ENCODE results near the gene HRH3.

Gene HRH3

DNA sequence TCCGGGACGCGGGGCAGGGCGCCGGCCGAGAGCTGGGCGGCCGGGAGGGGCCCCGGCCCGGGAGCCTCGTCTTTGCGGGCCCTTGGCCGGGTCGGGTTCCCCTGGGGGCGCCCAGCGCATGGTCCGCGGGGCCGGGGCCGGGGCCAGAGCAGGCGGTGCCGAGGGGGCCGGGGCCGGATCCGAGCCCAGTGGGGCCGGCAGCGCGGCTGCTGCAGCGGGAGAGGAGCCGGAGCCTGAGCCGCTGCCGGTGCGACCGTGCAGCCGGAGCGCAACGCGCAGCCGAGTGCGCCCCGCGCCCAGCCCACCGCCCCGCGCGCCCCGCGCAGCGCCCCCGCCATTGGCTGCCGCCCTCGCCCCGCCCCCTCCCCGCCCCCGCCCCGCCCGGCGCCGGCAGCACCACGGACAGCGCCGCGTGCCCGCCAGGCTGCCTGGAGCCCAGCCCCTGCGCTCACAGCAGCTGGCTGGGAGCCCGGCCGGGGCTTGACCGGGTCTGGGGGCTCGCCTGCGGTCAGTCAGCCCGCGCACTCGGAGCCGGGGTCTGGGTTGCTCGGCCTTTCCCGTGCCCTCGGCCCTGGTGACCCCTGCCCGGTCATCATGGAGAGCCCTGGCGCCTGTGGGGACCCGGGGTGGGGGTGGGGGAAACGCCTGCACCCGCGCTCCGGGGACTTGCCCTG is at the start of gene HRH3:
TSS of gene HRH3 (minus strand) at position 287 of the 674 bp plus-strand sequence. CDS start 308 bp downstream, outside the sequence.
- DNase-seq = no peak

DNA sequence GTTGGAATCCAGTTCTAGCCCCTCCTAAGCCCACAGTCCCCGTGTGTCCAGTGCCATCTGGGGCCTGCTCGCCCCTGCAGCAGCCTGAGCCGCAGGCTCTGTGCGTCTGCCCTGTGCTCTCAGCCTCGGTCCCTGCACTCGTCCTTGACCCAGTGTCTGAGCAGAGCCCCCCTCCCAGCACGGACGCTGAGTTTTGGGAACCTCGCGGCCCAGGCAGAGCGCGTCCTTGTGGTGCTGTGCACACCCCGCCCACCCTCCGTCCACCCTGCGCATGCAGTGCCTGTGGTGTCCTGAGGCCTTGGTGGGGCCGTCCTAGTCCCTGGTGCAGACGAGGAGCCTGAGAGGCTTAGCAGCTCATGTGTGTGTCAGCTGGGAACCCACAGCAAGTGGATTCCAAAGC is 49.8 kb upstream of the HRH3 start:
- no peak for DNase-seq

- no peak for DNase-seq
Observed at GRCh38 chr20:62269378-62269777, 49.3 kb upstream of the HRH3 start.

- DNase-seq = no peak
Observed at GRCh38 chr20:62268228-62268900, 48.3 kb upstream of the HRH3 start.

DNA sequence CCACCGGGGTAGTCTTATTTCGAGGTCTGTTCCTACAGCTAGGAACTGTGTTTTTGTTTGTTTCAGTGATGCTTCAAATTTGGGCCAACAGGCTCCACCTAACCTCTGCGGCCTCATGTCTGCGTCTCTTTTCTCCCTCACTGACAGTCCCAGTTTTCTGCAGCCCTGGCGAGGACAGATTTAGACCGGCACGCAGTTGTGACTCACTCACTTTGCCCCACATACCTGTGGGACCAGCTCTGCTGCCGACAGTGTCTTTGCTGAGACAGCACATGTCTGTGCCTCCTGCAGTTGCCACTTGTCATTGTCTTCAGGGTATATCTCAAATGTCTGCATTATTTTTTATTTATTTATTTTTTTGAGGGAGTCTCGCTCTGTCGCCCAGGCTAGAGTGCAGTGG is 47.5 kb upstream of the HRH3 start:
- no peak for DNase-seq

DNA sequence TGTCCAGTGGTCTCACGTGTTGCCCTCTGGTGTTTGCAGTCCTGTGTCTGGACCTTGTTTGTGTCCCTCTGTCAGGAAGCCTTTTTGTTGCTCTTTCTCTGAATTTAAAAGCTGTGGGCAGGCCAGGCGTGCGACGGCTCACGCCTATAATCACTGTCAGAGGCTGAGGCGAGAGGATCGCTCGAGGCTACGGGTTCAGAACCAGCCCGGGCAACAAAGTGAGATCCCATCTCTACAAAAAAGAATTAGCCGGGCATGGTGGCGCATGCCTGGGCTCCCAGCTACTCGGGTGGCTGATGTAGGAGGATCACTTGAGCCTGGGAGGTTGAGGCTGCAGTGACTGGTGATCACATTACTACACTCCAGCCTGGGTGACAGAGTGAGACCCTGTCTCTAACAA is 46.8 kb upstream of the HRH3 start:
- DNase-seq = no peak

DNA sequence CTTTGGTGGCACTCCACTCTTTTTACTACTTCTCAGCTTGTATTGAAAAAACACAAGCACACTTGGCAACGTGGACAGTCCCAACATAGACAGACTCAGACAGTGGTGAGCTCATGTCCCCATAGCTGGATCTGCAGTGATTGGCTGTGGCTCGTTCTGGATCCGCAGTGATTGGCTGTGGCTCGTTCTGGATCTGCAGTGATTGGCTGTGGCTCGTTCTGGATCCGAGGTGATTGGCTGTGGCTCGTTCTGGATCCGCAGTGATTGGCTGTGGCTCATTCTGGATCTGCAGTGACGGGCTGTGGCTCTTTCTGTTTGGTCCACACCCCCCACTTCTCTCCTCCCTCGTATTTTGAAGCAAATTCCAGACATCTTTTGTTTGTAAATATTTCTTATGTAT is 46.3 kb upstream of the HRH3 start:
- no peak for DNase-seq

DNA sequence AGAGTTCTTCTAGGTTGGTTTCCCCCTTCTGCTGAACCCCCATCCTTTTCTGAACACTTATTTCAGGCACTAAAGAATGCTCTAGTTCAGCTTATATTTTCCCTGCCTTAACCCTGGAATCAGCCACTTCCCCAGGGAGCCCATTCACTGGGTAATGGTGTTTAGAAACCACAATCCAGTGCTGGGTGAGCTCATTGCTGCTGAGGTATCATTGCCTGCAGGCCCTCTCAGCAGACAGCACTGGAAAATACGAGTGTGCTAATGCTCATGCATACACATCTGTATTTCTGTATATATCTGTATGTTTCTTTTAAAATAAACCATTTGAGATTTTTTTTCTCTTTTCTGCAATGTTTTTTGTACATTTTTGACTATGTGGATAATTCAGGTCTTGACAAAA is 45.3 kb upstream of the HRH3 start:
- DNase-seq = no peak

- no peak for DNase-seq
Observed at GRCh38 chr20:62263396-62263795, 43.3 kb upstream of the HRH3 start.

DNA sequence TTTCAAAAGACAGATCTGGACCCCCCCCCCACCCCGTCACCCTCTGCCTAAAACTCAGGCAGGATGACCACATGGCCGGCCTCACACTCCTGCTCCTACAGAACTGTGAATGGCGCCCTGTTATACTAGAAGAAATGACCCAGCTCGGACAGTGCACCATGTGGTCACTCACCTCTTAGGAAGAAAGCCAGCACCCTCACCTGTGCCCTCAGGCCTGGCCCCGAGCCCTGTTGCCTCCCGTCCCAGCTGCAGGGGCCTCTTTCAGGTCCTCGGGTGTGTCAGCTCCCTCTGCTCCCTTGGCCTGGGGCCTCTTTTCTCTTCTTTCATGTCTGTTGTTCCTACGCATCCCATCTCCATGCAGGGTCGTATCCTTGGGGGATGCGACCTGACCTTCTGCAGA is 42.0 kb upstream of the HRH3 start:
- DNase-seq = no peak

- DNase-seq = no peak
Observed at GRCh38 chr20:62259294-62259565, 39.2 kb upstream of the HRH3 start.

DNA sequence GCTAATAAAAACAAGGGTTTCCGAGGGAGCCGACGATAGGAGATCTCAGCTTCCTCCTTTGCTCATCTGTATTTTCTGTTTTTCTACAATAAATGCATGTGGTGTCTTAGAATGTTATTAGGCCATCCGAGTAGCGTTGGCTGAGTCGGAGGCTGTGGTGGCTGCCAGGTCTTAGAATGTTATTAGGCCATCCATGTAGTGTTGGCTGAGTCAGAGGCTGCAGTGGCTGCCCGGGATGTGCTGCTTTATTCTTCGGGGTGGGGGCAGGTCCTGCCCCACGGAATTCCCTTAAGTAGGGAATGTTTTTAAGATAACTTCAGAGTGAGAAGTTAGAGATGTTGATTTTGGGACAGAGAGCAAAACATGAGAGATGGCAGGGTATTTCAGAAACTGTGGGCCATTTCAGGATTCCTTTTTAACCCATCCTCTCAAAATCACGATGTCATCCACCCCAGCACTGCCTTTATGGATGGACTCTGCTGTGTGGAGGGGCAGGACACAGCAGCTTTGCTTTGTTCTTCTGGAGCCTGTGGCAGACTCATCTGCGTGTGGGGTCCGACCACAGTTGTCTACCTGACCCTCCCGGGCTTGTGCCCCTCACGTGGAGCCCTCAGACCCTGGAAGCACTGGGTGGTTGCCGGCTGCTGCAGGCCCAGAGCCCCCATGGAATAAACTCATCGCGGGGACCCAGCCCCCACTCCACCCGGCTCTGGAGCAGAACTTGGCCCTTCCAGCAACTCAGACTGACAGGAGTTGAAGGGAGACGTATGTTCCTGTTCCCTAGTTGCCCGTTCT is 38.6 kb upstream of the HRH3 start:
- DNase-seq = no peak

DNA sequence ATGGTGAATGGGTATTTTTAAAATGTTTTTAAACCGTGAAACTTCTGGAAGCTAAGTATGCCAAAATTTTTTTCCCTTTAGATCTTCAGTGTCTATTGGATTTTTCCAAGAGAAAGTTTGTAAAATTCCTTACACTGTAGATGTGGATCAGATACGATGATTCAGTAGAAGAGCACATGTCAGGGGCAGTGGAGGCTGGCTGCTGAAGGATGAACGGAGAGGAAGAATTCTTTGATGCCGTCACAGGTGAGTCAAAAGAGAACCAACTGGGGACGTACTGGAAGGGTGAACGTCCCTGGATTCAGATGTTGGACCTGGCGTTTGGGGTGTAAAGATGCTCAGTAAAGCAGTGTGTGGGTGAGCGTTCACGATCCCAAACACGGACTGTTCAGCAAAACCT is 35.9 kb upstream of the HRH3 start:
- no peak for DNase-seq

GRCh38 chr20:62254021-62254724 is 34.1 kb upstream of the HRH3 start:
- no peak for DNase-seq

DNA sequence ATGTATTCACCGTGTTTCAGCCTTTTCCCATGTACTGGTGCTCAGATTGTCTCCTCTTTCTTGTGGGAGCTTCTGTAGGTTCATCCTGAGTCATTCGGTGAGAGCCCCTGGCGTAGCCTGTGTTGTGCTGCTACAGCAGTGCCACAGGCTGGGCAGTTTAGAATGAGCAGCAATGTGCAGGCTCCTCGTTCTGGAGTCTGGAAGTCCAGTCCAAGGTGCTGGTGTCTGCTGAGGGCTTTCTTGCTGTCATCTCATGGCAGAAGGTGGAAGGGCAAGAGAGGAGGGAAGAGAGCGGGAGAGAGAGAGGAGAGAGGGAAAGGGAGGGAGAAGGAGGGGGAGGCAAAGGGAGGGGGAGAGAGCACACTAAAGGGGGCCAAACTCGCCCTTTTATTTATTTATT is 33.3 kb upstream of the HRH3 start:
- no peak for DNase-seq

DNA sequence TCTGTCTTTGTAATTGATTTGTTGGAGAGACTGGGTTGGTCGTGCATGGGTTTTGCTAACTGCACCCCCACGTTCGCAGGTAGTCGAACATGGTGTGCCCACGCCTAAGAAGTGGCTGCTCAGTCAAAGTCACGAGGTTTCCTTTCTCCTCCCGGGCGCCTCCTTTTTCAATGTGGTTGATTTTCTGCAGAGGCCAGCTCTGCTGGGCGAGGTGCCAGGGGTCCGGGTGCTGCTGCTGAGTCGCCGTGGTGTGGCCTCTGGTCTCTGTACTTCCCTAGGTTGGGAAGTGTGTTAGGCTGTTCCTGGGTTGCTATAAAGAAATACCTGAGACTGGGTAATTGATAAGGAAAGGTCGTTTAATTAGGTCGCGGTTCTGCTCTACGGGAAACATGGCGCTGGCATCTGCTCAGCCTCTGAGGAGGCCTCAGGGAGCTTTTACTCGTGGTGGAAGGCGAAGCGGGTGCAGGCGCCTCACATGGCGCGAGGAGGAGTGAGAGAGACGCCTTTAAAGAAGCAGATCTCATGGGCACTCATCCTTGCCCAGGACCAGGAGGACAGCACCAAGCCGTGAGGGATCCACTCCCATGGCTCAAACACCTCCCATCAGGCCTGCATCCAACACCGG is 32.4 kb upstream of the HRH3 start:
- no peak for DNase-seq

DNA sequence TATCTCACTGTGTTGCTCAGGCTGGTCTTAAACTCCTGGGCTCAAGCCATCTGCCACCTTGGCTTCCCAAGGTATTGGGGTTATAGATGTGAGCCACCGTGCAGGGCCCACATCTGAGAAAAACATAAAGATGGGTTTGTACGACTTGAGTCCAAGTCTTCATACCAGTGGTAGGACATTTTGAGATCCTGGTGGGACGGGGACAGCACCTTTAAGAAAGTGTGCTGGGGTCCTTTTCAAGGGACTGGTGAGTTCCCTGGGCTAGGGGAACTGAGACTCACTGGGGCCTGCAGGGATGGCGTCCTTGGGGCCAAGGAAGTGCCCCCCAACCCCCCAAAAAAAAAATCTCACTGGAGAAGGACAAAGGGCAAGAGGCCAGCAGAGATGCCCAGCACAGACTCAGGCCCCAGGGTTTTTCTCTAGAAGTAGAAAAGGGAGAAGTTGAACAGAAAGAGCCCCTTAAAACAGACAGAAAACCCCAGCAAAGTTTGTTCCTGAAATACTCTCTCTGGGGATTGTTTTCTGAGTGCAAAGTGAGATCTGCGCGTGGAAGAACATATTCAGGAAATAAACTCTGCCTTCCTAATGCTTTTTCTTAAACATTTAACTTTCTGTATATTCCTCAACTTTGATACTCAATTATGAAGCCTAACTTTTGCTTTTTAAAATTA is 28.9 kb upstream of the HRH3 start:
- no peak for DNase-seq

DNA sequence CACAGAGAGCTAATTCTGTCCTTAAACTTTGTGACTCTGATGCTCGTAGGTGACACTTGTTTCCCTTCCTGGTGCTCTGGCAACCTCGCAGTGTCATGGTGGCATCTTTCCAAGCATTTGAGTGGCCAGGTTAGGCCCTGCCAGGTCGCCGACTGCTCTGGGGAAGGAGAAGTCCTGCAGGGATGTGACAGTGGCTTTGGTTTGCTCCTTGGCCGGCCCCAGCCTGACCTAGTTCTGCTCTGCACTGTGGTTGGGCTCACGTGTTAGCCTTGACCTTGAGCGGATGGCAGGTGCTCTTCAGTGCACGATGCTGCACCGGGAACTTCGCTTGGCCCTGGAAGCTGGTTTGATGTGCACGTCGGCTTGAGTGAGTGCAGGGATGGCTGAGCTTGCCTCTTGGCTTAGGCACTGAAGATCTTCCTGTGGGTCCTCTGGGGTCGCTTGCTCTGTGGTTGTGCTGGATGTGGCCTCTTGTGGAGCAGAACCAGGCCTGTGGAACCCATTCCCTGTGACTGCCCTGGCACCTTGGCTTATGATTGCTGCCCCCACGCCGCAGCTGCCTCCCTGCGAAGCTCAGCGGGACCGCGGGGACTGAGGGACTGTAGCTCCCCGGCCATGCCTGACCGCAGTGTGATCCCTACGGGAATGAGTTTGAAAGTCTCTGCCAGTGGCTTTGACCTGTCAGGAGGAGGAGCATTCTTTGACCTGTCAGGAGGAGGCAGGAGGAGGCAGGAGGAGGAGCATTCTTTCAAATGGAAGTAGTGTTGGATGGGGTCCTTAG is 27.0 kb upstream of the HRH3 start:
- DNase-seq = no peak

- DNase-seq = no peak
Observed at GRCh38 chr20:62246431-62246830, 26.4 kb upstream of the HRH3 start.

DNA sequence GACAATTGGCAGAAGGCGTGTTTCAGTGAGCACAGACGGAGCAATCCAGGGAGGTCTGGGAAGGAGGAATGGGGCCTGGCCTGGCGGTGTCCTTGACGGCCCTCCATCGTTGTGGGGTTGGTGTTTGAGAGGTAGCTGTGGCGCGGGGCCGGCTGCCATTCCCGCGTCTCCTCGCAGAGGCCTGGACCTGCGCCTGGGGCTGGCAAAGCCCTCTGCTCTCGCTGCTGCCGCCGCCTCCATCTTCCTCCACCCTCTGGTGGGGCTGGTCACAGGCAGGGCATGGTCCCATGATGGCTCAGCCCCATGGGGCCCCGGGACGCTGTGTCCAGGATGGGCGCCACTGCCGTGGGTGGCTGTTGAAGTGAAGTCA is 25.8 kb upstream of the HRH3 start:
- no peak for DNase-seq

DNA sequence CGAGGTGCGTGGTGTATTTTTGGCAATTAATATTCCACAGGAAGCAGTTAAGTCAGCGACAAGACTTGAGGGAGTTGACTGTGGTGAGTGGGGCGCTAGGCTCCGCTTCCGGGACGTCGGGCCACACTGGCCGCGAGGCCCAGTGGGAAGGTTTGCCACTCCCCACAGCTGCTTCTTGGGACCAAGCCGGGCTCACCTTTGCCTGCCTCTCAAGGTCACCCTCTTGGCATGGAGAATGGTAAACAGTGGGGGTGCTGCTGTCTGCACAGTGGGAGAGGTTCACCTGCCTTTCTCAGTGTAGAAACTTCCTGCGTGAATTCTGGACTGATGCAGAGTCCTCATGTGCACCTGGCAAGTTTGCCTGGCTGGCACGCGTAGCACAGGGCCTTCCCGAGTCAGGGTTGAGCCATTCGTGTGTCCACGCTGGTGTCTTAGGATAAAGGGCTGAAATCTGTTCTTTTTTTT is 24.6 kb upstream of the HRH3 start:
- no peak for DNase-seq

Measured in DMS79 (cell line).